22Rv1 (cell line): Measurements from ENCODE around the gene NEAT1.
"Not testable (repeated sequence)": the region's sequence is repeated elsewhere in the genome, so short reads cannot be mapped to it uniquely, and the experiment has no call there.

Source experiments
- ZFX ChIP-seq: fragments of 450-650 bp; IDR thresholded peaks from 2 replicates; pipeline ENCODE4 v1.6.1; 2017; ENCODE audit warnings: antibody characterized with exemption, borderline replicate concordance
- TF ChIP-seq, protein P1 (sequence below): fragments of 450-650 bp; IDR thresholded peaks from 2 replicates; pipeline ENCODE4 v1.5.1; 2017; ENCODE audit warnings: mild to moderate bottlenecking

DNA sequence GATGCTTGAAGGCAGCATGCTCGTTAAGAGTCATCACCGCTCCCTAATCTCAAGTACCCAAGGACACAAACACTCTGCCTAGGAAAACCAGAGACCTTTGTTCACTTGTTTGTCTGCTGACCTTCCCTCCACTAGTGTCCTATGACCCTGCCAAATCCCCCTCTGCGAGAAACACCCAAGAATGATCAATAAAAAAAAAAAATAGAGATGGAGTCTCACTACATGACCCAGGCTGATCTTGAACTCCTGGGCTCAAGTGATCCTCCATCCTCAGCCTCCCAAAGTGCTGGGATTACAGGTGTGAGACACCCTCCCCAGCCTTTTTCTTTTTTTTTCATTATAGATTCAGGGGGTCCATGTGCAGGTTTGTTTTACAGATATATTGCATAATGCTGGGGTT lies 29.7 kb downstream of the NEAT1 start:
- TF ChIP-seq, protein P1, sequence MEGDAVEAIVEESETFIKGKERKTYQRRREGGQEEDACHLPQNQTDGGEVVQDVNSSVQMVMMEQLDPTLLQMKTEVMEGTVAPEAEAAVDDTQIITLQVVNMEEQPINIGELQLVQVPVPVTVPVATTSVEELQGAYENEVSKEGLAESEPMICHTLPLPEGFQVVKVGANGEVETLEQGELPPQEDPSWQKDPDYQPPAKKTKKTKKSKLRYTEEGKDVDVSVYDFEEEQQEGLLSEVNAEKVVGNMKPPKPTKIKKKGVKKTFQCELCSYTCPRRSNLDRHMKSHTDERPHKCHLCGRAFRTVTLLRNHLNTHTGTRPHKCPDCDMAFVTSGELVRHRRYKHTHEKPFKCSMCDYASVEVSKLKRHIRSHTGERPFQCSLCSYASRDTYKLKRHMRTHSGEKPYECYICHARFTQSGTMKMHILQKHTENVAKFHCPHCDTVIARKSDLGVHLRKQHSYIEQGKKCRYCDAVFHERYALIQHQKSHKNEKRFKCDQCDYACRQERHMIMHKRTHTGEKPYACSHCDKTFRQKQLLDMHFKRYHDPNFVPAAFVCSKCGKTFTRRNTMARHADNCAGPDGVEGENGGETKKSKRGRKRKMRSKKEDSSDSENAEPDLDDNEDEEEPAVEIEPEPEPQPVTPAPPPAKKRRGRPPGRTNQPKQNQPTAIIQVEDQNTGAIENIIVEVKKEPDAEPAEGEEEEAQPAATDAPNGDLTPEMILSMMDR = not testable (repeated sequence)
- TF ChIP-seq ZFX = not testable (repeated sequence)
